Sigmoid colon (tissue), 4 donors: ENCODE results near the gene CSNK1G2.

Source experiments
- EP300 ChIP-seq, 4 donors: sonication (generic); formaldehyde crosslinking; IDR thresholded peaks; one replicate each; pipeline ENCODE4 v1.6.1; 2017; ENCODE audit warnings: antibody characterized with exemption in 4 of 4
- POLR2A ChIP-seq, 2 donors: fragments of 450-650 bp; IDR thresholded peaks; one replicate each; pipeline ENCODE4 v1.6.1; 2016; ENCODE audit warnings: antibody characterized with exemption in 2 of 2, mild to moderate bottlenecking in 2 of 2, moderate library complexity in 2 of 2
- POLR2AphosphoS5 ChIP-seq, 4 donors: sonication (generic); formaldehyde crosslinking; IDR thresholded peaks; one replicate each; pipeline ENCODE4 v1.6.1; 2017; ENCODE audit warnings: antibody characterized with exemption in 4 of 4
- TF ChIP-seq, protein P1 (sequence below), 4 experiments: fragments of 450-650 bp in 3 of 4; fragments of 200-600 bp in 1 of 4; IDR thresholded peaks; one replicate each; pipeline ENCODE4 v1.5.1; 2016 to 2019; ENCODE audit warnings: antibody characterized with exemption in 4 of 4, mild to moderate bottlenecking in 3 of 4, moderate library complexity in 2 of 4

DNA sequence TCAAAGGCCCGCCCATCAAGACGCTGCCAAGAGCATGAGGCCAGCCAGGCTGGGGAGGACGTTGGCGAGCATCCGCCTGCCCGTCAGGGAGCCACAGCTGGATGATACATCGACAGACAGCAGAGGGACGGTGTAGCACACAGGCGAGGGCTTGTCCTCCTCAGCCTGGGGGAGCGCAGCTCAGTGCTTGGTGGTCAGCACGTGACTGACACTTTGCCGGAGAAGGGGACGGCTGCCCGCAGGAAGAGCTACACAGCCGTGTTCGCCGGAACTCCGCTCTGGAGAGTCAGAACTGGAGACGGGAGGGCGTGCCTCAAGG lies 34.1 kb downstream of the CSNK1G2 start:
- TF ChIP-seq, protein P1, sequence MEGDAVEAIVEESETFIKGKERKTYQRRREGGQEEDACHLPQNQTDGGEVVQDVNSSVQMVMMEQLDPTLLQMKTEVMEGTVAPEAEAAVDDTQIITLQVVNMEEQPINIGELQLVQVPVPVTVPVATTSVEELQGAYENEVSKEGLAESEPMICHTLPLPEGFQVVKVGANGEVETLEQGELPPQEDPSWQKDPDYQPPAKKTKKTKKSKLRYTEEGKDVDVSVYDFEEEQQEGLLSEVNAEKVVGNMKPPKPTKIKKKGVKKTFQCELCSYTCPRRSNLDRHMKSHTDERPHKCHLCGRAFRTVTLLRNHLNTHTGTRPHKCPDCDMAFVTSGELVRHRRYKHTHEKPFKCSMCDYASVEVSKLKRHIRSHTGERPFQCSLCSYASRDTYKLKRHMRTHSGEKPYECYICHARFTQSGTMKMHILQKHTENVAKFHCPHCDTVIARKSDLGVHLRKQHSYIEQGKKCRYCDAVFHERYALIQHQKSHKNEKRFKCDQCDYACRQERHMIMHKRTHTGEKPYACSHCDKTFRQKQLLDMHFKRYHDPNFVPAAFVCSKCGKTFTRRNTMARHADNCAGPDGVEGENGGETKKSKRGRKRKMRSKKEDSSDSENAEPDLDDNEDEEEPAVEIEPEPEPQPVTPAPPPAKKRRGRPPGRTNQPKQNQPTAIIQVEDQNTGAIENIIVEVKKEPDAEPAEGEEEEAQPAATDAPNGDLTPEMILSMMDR (IDR thresholded peaks at IDR 0.05): no peak
- TF ChIP-seq POLR2A (IDR thresholded peaks at IDR 0.05) (no peak), EP300 (IDR thresholded peaks at IDR 0.05) (no peak), POLR2AphosphoS5 (IDR thresholded peaks at IDR 0.05) (no peak)
